SH-SY5Y (cell line): ENCODE results near the gene RACK1.

Experiments used
- GATA2 ChIP-seq: IDR thresholded peaks from 2 replicates; pipeline ENCODE4 v1.6.1; 2011; ENCODE audit warnings: mild to moderate bottlenecking, low read depth, low read length
- GATA3 ChIP-seq: IDR thresholded peaks from 2 replicates; pipeline ENCODE4 v1.6.1; 2011; ENCODE audit warnings: low read depth, mild to moderate bottlenecking, low read length, moderate library complexity

Gene RACK1

GRCh38 chr5:181186986-181187499 lies 56.7 kb downstream of the RACK1 start:
- TF ChIP-seq GATA2, result no peak
- no peak for TF ChIP-seq GATA3
